ENCODE data around the gene COX6A1.

GRCh38 chr12:120483621-120484020 lies 45.7 kb downstream of the COX6A1 start:
- TF ChIP-seq POLR2A (IDR thresholded peaks at IDR 0.05) (no peak), EP300 (IDR thresholded peaks at IDR 0.05; ENCODE audit: low read depth) (no peak), CTCF (IDR thresholded peaks at IDR 0.05) (no peak), POLR2AphosphoS5 (IDR thresholded peaks at IDR 0.05) (no peak)
